HG03457 (cell line): Measurements from ENCODE around the gene HIGD1B.
"Not testable (repeated sequence)": the region's sequence is repeated elsewhere in the genome, so short reads cannot be mapped to it uniquely, and the experiment has no call there.

Experiments
- ATAC-seq: cut with Tn5 transposase; IDR thresholded peaks from one replicate; pipeline ENCODE4 v1.9.1; 2021; ENCODE audit warnings: moderate number of reproducible peaks; ENCODE audit not compliant: unreplicated experiment

The HIGD1B gene

GRCh38 chr17:44847586-44847985, at the start of gene HIGD1B:
HIGD1B (plus strand) TSS chr17:44847883; CDS start chr17:44848153, 270 bp downstream.
- ATAC-seq, result no peak

DNA sequence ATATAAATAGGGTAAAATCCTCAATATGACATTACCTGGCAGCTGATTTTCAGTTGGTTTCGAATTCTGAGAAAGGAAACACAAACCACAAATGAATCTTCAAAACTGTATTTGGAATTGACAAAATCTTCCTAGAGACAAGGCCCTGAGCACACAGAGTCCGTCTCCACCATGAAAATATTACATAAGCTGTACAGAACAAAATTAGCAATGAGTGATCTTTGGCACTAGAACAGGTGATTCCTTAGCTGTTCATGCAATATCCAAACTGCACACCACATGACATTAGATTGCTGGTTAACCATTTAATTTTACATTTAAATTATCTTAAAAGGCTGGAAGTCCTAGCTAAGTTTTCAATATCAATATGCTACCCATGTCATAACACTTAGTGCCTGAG, 49.3 kb upstream of the HIGD1B start:
- no peak for ATAC-seq

- no peak for ATAC-seq
These were observed 45.8 kb upstream of the HIGD1B start for GRCh38 chr17:44801880-44802279.

- no peak for ATAC-seq
These were observed 43.2 kb upstream of the HIGD1B start for GRCh38 chr17:44804302-44805089.

- no peak for ATAC-seq
These were observed 40.4 kb upstream of the HIGD1B start for GRCh38 chr17:44807093-44807816.

DNA sequence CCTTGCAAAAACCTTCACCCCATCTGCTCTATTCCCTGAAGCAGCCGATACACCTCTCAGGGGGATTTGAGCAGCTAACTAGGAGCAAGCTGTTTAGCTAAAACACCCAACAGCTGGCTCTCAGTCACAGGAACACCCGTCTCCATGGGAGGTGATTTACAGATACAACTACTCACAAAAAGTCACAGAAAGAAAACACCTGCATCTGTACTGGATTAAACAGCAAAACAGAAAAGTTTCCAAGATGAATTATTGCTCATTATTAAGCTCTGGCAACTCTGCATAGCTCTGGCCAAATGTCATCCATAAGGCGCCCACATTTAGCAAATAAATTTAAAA, 39.9 kb upstream of the HIGD1B start:
- ATAC-seq, result no peak

DNA sequence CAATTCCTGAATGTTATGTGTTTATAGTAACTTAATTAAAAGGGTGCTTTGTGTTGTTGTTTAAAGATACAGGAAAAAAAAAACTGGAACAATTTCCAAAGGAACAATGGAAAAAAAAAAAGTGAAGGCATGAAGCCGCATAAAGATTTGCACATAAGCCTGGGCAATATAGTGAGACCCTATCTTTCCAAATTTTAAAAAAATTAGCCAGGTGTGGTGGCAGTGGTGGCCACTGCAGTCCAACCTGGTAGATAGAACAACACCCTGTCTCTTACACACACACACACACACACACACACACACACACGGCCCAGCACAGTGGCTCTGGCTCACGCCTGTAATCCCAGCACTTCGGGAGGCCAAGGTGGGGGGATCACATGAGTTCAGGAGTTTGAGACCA, 39.5 kb upstream of the HIGD1B start:
- ATAC-seq, result no peak

GRCh38 chr17:44808656-44809388, 38.9 kb upstream of the HIGD1B start:
- not testable (repeated sequence) for ATAC-seq

DNA sequence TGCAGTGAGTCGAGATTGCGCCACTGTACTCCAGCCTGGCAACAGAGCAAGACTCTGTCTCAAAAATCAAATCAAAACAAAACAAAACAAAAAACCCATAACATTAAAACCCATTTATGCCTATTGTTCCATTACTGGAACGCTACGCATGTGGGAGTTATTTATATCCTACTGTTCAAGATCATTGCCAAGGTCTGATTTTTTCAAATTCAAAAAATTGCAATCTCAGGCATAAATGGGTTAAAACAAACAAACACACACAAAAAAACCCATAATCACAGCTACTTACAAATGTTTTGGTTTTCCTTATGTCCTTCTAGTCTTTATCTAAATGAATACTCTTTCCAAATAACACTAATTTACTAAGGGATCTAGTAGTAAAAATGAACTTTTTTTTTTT, 35.4 kb upstream of the HIGD1B start:
- ATAC-seq, result no peak

GRCh38 chr17:44818508-44818907, 29.2 kb upstream of the HIGD1B start:
- not testable (repeated sequence) for ATAC-seq

DNA sequence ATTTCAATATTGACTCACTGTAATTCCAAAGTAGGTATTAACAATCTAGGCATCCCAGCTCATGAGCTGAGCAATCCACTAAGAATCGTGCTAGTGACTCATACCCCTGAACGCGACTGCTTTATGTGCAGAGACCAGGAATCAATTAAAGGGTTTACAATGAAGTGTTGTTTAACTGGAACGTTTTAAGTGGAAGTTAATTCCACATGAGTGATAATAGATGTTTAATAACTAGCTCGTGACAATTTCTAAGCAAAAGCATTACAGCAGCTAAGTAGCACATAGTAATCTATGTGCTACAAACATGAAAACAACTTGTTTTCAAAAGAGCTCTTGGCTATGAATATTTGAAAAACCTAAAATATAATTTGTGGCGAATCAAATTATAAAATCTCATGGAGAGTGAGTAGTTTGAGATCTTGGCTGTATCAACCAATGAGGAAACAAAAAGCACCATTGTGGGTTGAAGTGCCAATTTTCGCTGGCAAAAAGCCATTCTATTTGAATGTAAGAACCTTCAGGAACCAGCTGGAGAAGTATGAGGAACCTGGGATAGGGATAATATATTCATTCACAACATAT, 27.0 kb upstream of the HIGD1B start:
- ATAC-seq, result no peak

DNA sequence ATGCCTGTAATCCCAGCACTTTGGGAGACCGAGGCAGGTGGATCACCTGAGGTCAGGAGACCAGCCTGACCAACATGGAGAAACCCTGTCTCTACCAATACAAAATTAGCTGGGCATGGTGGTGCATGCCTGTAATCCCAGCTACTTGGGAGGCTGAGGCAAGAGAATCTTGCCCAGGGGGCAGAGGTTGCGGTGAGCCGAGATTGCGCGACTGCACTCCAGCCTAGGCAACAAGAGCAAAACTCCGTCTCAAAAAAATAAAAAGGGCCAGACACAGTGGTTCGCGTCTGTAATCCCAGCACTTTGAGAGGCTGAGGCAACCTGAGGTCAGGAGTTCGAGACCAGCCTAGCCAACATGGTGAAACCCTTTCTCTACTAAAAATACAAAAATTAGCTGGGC, 22.4 kb upstream of the HIGD1B start:
- not testable (repeated sequence) for ATAC-seq

DNA sequence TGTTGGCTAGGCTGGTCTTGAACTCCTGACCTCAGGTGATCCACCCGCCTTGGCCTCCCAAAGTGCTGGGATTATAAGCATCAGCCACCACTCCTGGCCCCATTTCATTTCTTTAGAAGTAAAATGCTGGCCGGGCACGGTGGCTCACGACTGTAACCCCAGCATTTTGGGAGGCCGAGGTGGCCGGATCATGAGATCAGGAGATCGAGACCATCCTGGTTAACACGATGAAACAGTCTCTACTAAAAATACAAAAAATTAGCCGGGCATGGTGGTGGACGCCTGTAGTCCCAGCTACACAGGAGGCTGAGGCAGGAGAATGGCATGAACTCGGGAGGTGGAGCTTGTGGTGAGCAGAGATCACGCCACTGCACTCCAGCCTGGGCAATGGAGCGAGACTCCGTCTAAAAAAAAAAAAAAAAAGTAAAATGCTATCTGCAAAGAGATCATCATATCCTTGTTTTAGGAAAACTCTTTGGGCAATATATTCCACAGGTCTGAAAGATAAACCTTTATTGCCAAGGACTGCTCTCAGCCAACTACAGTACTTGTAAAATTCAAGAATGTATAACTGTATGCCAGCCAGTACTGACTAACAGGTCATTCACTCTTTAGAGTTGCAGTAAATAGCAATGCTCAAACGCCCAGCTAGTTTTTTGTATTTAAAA, 21.4 kb upstream of the HIGD1B start:
- ATAC-seq, result no peak

- ATAC-seq, result no peak
These were observed 19.8 kb upstream of the HIGD1B start for GRCh38 chr17:44827863-44828262.

DNA sequence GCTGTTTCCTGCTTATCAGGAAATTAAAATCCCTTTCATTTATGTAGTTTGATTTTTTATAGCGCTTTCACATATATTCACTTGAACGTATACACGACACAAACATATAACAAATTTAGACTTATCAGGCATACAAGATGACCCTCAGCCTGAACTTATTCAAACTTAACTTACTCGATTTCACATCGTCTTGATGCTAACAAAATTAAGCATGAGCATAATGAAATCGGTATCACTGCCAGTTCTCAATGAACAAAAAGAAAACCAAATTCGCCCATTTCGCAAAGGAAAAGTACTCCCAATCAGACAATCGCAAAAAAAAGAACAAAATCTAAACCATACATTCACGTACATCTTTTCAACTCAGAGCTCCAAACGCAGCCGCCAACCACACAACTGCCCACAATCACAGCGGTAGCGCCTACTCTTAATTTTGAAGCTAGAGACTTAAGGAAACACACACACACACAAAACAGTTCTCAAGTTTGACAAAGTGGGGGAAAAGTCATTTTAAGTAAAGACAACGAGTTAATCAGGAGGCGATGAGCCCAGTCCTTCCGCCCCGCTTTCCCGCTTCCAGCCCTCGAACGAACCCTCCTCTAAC, 18.7 kb upstream of the HIGD1B start:
- no peak for ATAC-seq

- ATAC-seq, result no peak
These were observed 17.9 kb upstream of the HIGD1B start, which contains the start of gene GJC1 for GRCh38 chr17:44829523-44830358. GJC1 (minus strand) TSS chr17:44830287; CDS start chr17:44805817, 24,470 bp downstream.

DNA sequence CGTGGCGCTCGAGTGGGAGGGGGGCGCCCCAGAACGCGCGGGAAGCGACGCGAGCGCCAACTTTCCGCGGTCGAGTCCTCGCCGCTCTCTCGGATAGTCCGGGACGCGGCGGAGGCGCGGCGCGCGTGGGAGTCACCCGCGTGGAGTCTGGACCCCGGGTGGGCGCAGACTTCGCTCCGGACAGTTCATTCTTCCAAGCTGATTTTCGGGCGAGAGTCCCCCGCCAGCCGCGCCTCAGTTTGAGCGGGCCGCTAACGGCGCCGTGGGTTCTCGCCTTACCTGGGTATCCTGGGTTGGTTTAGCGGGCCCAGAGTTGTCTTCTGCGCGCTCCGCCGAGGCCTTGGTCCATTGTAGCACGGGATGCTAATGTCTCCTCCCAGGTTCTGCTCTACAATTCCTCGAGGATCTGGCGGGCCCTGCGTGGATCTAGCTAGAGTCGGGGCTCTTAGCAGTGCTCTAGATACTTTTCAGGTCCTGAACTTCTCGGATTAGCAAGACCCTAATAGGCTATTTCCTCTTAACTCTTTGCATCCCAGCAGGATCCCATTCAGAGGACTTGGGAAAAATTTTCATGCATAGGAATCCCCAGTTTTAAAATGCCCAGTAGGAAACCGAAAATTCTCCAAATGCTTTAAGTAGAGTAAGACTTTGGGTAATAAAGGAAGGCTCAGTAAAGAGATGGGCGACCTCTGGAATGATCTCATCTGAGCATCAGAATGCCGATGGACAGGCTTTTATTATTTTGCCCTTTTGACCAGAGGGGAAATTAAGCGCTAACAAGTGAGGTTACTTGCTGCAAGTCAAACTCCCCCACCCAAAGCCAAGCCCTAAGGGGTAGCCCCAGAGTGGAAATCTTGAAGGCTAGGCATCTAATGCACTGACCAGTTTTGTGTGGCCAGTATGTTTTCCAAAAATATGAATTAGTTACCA, 17.1 kb upstream of the HIGD1B start:
- no peak for ATAC-seq

DNA sequence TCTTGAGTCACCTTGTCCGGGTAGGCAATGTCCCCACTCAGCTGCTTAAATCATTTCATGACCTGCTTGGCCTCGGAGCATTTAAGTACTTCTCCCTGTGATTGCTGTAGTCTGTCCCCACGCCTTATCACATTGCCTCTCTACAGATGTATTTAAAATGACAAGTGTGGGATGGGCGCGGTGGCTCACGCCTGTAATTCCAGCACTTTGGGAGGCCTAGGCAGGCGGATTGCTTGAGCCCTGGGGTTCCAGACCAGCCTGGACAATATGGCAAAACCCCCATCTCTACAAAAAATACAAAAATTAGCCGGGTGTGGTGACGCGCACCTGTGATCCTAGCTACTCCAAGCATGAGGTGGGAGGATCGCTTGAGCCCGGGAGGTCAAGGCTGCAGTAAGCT, 16.3 kb upstream of the HIGD1B start:
- no peak for ATAC-seq
